AG09319 (cell line): ENCODE results near the gene TMEM255B.

Experiments used
- DNase-seq: peaks from one replicate; pipeline ENCODE4 v3.0.0-alpha.2; 2010; ENCODE audit warnings: low read depth; ENCODE audit errors: extremely low read depth
- CTCF ChIP-seq: IDR thresholded peaks from 2 replicates; pipeline ENCODE4 v1.5.1; 2011; ENCODE audit warnings: low read depth, mild to moderate bottlenecking, inconsistent platforms, low read length, moderate library complexity

The TMEM255B gene

GRCh38 chr13:113726961-113727411 is 32.0 kb upstream of the TMEM255B start:
- no peak for TF ChIP-seq CTCF
- no peak for DNase-seq

GRCh38 chr13:113728571-113729054 is 30.4 kb upstream of the TMEM255B start:
- no peak for TF ChIP-seq CTCF
- no peak for DNase-seq

GRCh38 chr13:113729187-113730019 is 29.6 kb upstream of the TMEM255B start:
- DNase-seq = no peak
- TF ChIP-seq CTCF = no peak

DNA sequence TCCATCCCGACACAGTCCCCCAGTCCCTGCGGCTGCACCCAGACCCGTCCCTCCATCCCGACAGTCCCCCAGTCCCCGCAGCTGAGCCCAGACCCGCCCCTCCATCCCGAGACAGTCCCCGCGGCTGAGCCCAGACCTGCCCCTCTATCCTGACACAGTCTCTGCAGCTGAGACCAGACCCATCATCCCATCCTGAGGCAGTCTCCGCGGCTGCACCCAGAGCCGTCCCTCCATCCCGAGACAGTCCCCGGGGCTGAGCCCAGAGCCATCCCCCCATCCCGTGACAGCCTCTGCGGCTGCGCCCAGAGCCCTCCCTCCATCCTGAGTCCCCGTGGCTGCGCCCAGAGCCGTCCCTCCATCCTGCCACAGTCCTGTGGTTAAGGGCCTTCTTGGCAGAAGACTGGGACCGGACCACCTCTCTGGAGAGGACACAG is 28.8 kb upstream of the TMEM255B start:
- no peak for TF ChIP-seq CTCF
- DNase-seq = no peak

DNA sequence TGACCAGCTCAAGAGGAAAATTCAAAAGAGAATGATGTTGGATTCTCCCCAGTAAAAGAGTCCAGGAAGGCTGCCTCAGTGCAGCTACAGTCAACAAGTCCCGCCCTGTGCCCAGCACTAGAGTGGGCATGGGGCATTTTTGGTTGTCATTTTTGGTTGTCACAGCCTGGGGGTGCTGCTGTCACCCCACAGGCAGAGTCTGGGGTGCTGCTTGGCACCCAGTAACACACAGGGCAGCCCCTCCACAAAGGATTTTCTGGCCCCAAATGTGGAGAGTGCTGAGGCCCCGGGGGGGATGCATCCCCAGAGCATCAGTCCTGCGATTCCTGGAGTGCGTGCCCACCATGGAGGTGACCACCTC is 28.2 kb upstream of the TMEM255B start:
- DNase-seq = no peak
- no peak for TF ChIP-seq CTCF

GRCh38 chr13:113731192-113732175 is 27.5 kb upstream of the TMEM255B start:
- DNase-seq = no peak
- no peak for TF ChIP-seq CTCF
